SU-DHL-6 (cell line): ENCODE results near the gene AKNAD1.

ENCODE experiments used
- CTCF ChIP-seq: fragments of 200-600 bp; sonication (generic); IDR thresholded peaks from one replicate; pipeline ENCODE4 v1.5.1; 2017; ENCODE audit warnings: antibody characterized with exemption, mild to moderate bottlenecking, low read length, moderate library complexity; ENCODE audit not compliant: insufficient read depth, poor library complexity, severe bottlenecking
- EZH2phosphoT487 ChIP-seq: fragments of 200-600 bp; sonication (generic), shearing (Covaris generic); conservative IDR thresholded peaks from 2 replicates; pipeline ENCODE4 v1.6.1; 2018; ENCODE audit warnings: mild to moderate bottlenecking, antibody characterized with exemption, low read length, moderate library complexity, mixed read lengths

- TF ChIP-seq CTCF (no peak), EZH2phosphoT487 (no peak)
Measured at GRCh38 chr1:108767115-108767514, 89.8 kb downstream of the AKNAD1 start.
